Suprapubic skin (tissue), 4 donors: Measurements from ENCODE around the gene PPM1F.

Experiments used
- EP300 ChIP-seq: sonication (generic); formaldehyde crosslinking; IDR thresholded peaks from one replicate; pipeline ENCODE4 v1.6.1; 2017; ENCODE audit warnings: antibody characterized with exemption
- POLR2A ChIP-seq, 2 donors: fragments of 450-650 bp; IDR thresholded peaks; one replicate each; pipeline ENCODE4 v1.6.1; 2017; ENCODE audit warnings: antibody characterized with exemption in 2 of 2, mild to moderate bottlenecking in 2 of 2, moderate library complexity in 2 of 2
- POLR2AphosphoS5 ChIP-seq, 3 donors: sonication (generic); formaldehyde crosslinking; IDR thresholded peaks; one replicate each; pipeline ENCODE4 v1.6.1; 2017; ENCODE audit warnings: antibody characterized with exemption in 3 of 3
- TF ChIP-seq, protein P1 (sequence below), 2 donors: fragments of 200-600 bp in 1 of 2; fragments of 450-650 bp in 1 of 2; sonication (generic) in 1 of 2; IDR thresholded peaks; one replicate each; pipeline ENCODE4 v1.5.1; 2016 to 2019; ENCODE audit warnings: antibody characterized with exemption in 2 of 2, mild to moderate bottlenecking in 1 of 2, moderate library complexity in 1 of 2

DNA sequence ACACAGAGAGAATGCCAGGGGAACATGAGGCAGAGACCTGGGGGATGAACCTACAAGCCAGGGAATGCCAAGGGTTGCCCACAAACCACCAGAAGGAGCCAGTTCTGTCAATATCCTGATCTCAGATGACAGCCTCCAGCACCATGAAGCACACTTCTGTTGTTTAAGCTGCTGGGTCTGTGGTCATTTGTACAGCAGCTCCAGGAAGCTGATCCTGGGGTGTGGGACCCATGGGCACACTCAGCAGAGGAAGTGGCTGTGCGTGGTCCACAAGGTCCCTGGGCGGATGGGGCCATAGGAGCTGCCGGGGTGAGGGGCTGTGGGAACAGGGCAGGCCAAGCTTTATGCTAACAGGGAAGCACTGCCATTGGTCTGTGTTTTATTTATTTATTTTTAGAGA is 12.1 kb downstream of the PPM1F start:
- no peak for TF ChIP-seq POLR2A (IDR thresholded peaks at IDR 0.05)
- TF ChIP-seq, protein P1, sequence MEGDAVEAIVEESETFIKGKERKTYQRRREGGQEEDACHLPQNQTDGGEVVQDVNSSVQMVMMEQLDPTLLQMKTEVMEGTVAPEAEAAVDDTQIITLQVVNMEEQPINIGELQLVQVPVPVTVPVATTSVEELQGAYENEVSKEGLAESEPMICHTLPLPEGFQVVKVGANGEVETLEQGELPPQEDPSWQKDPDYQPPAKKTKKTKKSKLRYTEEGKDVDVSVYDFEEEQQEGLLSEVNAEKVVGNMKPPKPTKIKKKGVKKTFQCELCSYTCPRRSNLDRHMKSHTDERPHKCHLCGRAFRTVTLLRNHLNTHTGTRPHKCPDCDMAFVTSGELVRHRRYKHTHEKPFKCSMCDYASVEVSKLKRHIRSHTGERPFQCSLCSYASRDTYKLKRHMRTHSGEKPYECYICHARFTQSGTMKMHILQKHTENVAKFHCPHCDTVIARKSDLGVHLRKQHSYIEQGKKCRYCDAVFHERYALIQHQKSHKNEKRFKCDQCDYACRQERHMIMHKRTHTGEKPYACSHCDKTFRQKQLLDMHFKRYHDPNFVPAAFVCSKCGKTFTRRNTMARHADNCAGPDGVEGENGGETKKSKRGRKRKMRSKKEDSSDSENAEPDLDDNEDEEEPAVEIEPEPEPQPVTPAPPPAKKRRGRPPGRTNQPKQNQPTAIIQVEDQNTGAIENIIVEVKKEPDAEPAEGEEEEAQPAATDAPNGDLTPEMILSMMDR (IDR thresholded peaks at IDR 0.05), result no peak
- no peak for TF ChIP-seq POLR2AphosphoS5 (IDR thresholded peaks at IDR 0.05)
- TF ChIP-seq EP300, result no peak
